Fibroblast of skin of right quadriceps (primary cell): ENCODE data around the gene IGF2.
A peak's percentile ranks its signal among the peaks of the same experiment; 100 is the strongest.
"Not testable (repeated sequence)": the region's sequence is repeated elsewhere in the genome, so short reads cannot be mapped to it uniquely, and the experiment has no call there.

Experiments
- DNase-seq: peaks from one replicate; pipeline ENCODE4 v3.0.0-alpha.2; 2013

IGF2 gene, protein sequence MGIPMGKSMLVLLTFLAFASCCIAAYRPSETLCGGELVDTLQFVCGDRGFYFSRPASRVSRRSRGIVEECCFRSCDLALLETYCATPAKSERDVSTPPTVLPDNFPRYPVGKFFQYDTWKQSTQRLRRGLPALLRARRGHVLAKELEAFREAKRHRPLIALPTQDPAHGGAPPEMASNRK

GRCh38 chr11:2139123-2139521 is at the start of gene IGF2:
Gene IGF2, minus strand, starts transcription at chr11:2139389. Its CDS starts 3,866 bp downstream, at chr11:2135523.
- DNase-seq: no peak

GRCh38 chr11:2188745-2189144 is 49.6 kb upstream of the IGF2 start:
- DNase-seq: no peak

GRCh38 chr11:2187280-2187707 is 48.1 kb upstream of the IGF2 start:
- no peak for DNase-seq

- DNase-seq: peak; percentile 21
Measured at GRCh38 chr11:2186669-2187279, 47.6 kb upstream of the IGF2 start.

- no peak for DNase-seq
Measured at GRCh38 chr11:2185324-2186085, 46.3 kb upstream of the IGF2 start.

GRCh38 chr11:2182692-2183474 is 43.7 kb upstream of the IGF2 start:
- no peak for DNase-seq

DNA sequence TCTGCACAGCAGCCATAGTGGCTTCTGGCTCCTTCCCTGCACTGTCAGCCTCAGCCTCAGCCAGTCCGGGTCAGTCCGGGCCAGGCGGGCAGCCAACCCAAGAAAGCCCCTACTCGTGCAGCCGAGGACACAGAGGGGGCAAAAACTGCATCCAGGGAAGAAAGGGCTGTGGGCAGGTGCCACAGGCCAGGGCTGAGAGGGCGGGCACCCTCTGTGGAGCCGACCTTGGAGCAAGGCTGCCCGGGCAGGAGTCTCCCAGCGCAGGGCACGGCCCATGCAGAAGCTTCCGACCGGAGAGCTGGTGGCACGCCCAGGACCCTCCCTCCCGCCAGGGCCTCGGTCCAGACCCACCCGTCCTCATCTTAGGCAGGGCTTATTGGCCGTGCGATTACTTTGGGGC is 42.9 kb upstream of the IGF2 start:
- DNase-seq: no peak

DNA sequence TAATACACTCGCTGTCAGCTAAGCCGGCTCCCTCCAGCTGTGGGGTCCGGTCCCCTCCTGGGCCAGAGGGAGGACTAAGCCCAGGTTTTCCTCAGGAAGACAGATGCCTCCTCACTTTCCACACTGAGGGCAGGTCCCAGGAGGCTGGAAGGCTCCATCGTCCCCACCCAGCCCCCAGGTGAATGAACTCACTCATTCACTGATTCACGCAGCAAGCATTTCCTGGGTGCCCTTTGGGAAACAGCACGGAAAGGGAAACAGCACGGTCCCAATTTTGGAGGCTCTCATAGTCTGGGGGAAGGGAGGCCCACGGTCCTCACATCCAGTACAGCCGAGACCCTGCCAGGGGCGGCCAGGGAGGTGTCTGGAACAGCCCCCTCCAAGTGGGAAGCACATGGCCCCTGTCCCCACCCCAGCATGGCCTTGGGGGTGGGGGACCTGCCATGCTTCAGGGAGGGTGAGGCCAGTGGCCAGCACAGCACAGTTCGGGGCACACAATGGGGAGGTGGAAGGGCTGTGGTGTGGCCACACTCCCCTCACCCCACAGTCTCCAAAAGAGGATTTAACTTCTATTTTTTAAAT is 41.7 kb upstream of the IGF2 start:
- no peak for DNase-seq

DNA sequence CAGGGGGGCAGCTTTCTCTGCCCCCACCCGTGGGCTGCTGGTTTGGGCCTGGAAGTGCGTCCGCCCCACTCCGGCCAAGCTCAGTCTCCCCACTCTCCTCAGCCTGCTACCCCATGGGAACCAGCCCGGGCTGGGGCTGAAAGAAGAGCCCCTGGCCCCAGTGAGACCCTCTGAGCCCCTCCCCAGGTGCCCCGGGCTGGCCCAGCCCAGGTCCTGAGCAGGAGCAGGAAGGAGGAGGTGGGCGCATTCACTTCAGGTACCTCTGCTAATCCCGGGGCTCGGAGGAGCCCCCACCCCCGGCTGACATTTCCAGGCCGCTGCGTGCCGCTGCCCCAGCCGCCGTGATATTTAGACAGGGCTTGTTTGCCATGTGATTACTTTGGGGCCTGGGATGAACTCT is 41.2 kb upstream of the IGF2 start:
- no peak for DNase-seq

DNA sequence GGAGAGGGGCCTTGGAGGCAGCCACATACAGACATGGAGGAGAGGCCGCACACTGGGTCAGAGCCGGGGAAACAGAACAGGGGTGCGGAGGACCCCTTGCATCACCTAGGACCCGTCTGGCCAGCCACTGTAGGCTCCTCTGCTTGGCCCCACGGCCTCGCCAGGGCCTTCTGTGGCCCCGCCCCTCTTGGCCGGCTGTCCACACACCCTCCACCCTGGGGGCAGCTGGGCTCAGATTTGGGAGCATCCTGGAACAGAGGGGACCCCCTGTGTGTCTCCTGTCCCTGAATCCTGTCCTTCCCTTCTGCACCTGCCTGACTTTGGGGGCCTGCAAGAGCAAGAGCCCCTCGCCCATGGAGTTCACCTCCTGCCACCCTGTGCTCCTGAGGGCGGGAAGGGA is 40.3 kb upstream of the IGF2 start:
- no peak for DNase-seq

DNA sequence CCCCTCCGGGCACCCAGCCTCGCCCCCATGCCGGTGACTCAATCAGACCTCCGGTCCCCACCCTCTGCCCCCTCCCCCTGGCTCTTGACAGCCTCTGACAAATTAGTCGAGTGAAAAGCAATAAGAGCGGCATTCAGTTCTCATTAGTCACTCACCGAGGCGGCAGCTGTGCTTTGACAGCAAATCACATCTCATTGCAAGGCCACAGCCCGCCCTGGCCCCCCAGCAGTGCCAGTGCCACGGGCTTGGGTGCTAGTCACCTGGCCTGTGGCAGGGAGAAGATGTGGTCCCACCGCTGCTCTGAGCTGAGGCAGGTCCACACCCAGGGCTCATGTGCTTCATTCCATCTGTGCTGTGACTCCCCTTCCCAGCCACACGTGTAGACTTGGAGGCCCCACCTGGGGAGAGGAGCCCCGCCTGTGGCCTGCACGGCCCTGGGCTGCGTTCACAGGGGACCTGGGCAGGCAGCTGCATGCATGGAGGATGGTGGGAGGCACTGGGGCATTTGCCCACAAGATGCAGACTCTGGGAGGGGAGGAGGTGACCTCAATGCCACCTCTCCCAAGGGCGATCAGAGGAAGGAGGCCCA is 39.8 kb upstream of the IGF2 start:
- DNase-seq: peak; percentile 73

DNA sequence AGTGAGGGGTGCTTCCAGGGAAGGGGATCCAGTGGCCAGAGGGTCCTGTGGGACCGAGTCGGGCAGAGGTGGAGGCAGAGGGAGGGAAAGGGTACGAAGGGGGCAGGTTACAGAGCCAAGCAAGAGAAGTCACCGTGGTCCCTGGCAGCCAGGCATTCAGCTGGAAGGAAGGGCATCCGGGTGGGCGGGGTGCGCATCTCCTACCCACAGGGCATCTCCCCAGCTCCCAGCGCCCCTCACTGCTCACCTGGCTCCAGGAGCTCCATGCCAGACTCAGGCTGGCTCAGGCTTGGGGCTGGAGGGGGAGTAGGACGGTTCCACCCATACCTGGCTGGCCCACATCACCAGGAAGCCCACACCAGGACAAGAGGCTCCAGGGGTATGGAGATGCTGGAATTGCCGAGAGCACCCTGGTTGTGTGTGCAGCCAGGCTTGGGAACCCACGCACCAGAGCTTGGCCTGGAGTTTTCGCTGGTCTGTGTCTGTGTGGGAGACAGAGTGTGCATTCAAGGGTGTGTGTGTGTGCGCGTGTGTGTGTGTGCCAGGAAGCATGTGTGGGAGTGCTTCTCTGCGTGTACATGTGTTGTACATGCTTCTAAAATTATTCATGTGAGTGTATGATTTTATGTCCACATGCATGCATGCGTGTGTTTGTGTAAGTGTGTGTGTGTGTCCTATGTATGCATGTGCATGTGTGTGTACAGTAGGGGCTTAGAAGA is 39.0 kb upstream of the IGF2 start:
- not testable (repeated sequence) for DNase-seq

DNA sequence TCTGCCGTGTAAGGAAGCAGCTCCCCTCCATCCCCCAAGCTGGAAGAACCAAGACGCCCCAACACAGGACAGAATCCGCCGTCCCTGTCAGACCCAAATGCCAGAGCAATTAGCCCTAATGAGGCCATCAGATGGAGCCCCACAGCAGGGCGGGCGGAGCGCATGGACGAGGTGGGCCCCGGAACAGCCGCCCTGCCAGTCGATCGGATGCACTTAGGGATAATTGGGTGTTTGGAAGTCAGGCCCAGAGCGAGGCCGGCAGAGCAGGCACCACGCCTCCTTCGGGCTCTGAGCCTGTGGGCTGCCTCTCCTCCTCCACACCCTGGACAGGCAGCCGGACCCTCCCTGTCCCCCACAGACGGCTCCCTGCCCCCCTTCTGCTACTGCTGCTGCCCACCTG is 37.9 kb upstream of the IGF2 start:
- no peak for DNase-seq

GRCh38 chr11:2176389-2176900 is 37.3 kb upstream of the IGF2 start:
- no peak for DNase-seq

GRCh38 chr11:2175659-2176058 is 36.5 kb upstream of the IGF2 start:
- peak; percentile 79 for DNase-seq

GRCh38 chr11:2174361-2174760 is 35.2 kb upstream of the IGF2 start:
- DNase-seq: no peak

- no peak for DNase-seq
Measured at GRCh38 chr11:2173761-2174160, 34.6 kb upstream of the IGF2 start.

- DNase-seq: no peak
Measured at GRCh38 chr11:2173150-2173693, 34.0 kb upstream of the IGF2 start.

DNA sequence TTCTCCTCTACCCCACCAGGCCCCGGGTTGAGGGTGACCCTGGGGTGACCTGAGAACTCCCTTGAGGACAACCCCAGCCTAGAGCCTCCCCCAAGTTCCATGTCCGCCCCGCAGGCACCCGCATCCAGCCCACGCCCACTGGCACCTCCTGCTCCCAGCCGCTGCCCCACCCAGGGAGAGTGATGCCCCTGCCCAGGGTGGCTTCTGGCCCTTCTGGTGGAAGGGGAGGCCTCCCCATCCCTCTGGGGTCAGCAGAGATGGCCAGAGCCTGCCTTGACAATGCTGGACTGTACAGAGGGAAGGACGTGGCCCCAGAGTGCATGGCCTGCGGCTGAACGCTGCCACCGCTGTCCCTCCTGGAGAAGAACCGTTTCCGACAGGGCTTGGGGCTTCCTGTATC is 33.5 kb upstream of the IGF2 start:
- DNase-seq: no peak

DNA sequence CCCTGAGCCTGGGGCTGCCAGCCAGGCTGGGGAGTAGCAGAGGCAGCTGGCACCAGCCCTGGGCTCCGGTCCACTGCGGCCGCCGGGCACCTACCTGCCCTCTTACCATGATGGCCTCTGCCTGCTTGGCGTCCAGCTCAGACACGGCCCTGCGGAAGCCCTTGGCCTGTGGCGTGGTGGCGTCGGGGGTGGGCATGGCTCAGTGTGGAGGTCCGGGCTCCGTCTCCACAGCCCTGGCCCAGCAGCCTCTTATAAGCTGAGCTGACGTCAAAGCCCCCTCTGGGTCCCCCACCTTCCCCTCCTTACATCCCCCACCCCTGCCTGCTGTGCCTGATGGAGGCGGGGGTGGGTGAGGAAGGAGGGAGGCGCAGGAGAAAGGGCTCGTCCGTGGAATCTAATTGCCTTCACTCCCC is 32.4 kb upstream of the IGF2 start, which contains the start of gene TH:
TH (minus strand) TSS at position 225 of the 413 bp plus-strand sequence; CDS start at position 196, 29 bp downstream.
- DNase-seq: no peak
